Activated CD8-positive, alpha-beta memory T cell treated with anti-CD3 and anti-CD28 coated beads for 24 hours (primary cell): ENCODE data around the gene MEIOSIN.

Experiments
- DNase-seq: peaks from one replicate; pipeline ENCODE4 v3.0.0-alpha.2; 2020

MEIOSIN gene

GRCh38 chr19:45765702-45766295 lies 32.6 kb downstream of the MEIOSIN start:
- DNase-seq = no peak

GRCh38 chr19:45766296-45766868 lies 33.1 kb downstream of the MEIOSIN start:
- DNase-seq = no peak

GRCh38 chr19:45766869-45767346 lies 33.7 kb downstream of the MEIOSIN start:
- no peak for DNase-seq

GRCh38 chr19:45767410-45767880 lies 34.2 kb downstream of the MEIOSIN start:
- no peak for DNase-seq

GRCh38 chr19:45767881-45768654 lies 34.8 kb downstream of the MEIOSIN start:
- DNase-seq = peak; percentile 76

- no peak for DNase-seq
Observed at GRCh38 chr19:45768655-45768983, 35.4 kb downstream of the MEIOSIN start.

- peak; percentile 95 for DNase-seq
Observed at GRCh38 chr19:45768984-45769782, 35.9 kb downstream of the MEIOSIN start, which contains the start of gene SIX5. Gene SIX5 (minus strand): TSS chr19:45769252. CDS start chr19:45768844, 408 bp downstream.

GRCh38 chr19:45769821-45770191 lies 36.6 kb downstream of the MEIOSIN start:
- no peak for DNase-seq

- DNase-seq = peak; percentile 97
Observed at GRCh38 chr19:45770192-45771101, 37.2 kb downstream of the MEIOSIN start.

GRCh38 chr19:45771311-45771933 lies 38.2 kb downstream of the MEIOSIN start:
- no peak for DNase-seq

GRCh38 chr19:45772130-45772840 lies 39.0 kb downstream of the MEIOSIN start:
- no peak for DNase-seq

- no peak for DNase-seq
Observed at GRCh38 chr19:45772912-45773311, 39.7 kb downstream of the MEIOSIN start.

GRCh38 chr19:45773384-45773783 lies 40.1 kb downstream of the MEIOSIN start:
- no peak for DNase-seq

- no peak for DNase-seq
Observed at GRCh38 chr19:45774765-45775164, 41.5 kb downstream of the MEIOSIN start.

GRCh38 chr19:45777395-45777961 lies 44.2 kb downstream of the MEIOSIN start:
- no peak for DNase-seq

GRCh38 chr19:45778010-45778661 lies 44.9 kb downstream of the MEIOSIN start:
- DNase-seq = no peak

GRCh38 chr19:45779231-45780145 lies 46.2 kb downstream of the MEIOSIN start:
- peak; percentile 93 for DNase-seq

- DNase-seq = no peak
Observed at GRCh38 chr19:45780146-45780447, 46.9 kb downstream of the MEIOSIN start.
